NK-92 (cell line): Measurements from ENCODE around the gene PRDM15.

ENCODE experiments used
- DNase-seq: peaks from one replicate; lab custom pipeline; 2025; ENCODE audit not compliant: unreplicated experiment; lab: John Stamatoyannopoulos, UW

Gene PRDM15

GRCh38 chr21:41780337-41781049 is 98.7 kb downstream of the PRDM15 start:
- DNase-seq, result no peak

DNA sequence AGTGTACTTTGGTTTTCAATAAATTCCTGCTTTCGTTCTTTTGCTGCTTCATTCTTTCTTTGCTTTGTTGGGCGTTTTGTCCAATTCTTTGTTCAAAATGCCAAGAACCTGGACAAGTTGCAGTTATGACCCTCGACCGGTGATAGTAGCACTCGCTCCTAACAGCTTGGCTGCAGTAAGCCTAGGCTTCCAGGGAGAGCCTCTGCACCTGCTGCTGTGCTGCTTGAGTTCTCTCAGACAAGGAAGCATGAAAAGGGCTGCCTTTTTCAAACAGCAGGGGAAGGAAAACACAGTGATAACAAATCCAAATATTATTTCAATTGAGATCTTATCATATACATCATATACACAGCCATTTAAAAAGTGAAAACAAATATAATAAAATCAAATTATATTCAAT is 99.5 kb downstream of the PRDM15 start:
- no peak for DNase-seq

DNA sequence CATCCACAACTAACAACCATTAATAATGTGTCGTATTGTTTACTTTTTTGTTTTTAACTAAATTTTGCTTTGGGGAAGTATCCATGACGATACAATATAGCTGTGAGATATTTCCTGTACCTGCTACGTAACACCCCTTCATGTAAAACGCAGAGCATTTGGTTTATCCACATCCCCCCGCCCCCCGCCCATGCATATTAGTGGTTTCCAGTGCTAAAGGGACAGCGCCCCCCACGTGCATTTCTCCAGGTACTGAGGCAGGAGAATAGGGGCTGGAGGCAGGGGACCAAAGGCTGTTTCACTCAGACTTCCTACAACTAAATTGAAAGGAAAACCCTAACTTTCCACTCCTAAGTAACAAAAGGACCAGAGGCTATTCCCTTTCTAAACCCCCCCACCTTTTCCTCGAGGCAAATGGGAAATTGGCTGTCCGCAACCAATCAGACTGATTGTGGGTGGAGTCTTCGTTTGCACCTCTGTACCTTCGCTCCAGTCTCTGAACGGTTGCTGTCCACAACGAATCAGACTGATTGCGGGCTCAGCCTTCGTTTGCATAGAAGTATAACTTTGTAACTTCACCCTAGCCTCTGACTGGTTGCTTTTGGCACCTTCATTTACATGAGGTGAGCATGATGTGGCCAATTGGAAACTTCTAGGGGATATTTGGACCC is 100.1 kb downstream of the PRDM15 start:
- DNase-seq, result no peak

DNA sequence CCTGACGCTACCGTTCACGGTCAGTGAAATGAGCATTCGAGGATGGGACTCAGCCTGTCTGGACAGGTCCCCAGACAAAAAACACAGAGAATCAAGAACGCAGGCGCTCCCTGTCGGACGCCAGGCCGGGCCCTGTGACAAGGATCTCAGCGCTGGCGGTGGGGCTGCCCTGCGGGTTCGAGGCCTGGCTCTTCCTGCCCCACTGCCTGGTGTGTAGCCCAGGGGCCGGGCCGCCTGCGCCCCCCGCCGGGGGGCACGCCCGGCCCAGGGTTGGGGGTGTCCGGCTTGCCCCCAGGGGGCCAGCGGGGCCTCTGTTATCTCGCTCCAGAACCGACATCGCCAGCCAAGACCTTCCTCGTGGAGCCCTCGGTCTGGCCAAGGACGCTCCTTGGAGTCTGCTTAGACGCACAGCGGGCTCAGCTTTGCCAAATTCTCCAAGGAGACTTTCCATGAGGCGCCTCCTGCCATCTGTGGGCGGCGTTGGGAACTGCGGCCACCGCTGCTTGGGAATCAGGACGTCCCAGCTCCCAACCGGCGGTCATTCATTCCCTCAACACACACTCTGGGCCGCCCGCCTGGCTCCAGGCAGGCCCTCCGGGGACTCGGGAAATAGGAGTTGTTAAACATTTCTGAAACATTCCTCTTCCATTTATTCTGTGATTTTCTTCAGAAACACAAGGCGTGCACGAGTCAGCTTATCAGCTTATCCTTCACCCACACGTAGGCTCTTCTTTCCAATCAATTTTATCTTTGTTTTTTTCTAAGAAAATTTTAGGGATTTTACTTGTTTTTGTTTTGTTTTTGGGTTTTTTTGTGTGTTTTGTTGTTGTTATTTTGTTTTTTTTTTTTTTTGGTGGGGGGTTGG is 101.0 kb downstream of the PRDM15 start:
- DNase-seq, result no peak

GRCh38 chr21:41776778-41777177 is 102.4 kb downstream of the PRDM15 start:
- DNase-seq, result no peak

- no peak for DNase-seq
Observed at GRCh38 chr21:41775149-41775472, 104.0 kb downstream of the PRDM15 start.

- DNase-seq, result no peak
Observed at GRCh38 chr21:41774467-41775148, 104.5 kb downstream of the PRDM15 start.

GRCh38 chr21:41772351-41773080 is 106.6 kb downstream of the PRDM15 start:
- DNase-seq, result no peak

DNA sequence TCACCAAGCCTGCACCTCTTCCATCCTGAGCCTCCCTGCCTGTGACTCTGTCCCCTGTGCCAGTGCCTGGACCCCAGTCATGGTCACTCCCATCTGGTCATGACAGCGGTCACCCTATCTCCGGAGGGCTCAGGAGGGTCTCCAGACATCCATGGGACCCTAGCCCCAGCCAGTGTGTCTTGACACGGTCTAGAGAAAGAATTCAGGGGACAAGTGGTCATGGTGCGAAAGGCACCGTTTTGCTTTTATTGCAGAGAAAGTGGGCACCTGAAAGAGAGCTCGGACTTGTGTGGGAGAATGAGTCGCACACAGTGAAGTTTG is 107.6 kb downstream of the PRDM15 start:
- DNase-seq, result no peak

GRCh38 chr21:41770901-41771624 is 108.1 kb downstream of the PRDM15 start:
- no peak for DNase-seq

DNA sequence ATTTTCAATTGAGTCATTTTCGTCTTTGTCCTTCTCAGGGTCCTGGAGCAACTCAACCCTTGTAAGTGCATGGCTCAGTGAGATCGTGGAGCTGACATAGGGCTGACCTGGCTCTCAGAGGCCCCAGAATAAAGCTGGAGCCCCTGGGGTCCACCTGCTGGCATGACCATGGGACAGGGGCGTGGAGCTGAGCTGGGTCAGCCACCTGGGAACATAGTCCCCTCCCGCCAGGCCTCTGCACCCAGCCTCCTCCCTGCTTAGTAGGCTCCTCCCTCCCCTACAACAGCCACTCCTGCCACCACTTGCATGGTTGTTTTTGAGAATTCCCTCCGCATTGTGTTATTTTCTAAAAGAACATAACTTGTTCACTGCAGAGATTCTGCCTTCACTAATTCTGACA is 109.2 kb downstream of the PRDM15 start:
- DNase-seq, result no peak

GRCh38 chr21:41769521-41769920 is 109.6 kb downstream of the PRDM15 start:
- no peak for DNase-seq

- no peak for DNase-seq
Observed at GRCh38 chr21:41769111-41769510, 110.0 kb downstream of the PRDM15 start.

DNA sequence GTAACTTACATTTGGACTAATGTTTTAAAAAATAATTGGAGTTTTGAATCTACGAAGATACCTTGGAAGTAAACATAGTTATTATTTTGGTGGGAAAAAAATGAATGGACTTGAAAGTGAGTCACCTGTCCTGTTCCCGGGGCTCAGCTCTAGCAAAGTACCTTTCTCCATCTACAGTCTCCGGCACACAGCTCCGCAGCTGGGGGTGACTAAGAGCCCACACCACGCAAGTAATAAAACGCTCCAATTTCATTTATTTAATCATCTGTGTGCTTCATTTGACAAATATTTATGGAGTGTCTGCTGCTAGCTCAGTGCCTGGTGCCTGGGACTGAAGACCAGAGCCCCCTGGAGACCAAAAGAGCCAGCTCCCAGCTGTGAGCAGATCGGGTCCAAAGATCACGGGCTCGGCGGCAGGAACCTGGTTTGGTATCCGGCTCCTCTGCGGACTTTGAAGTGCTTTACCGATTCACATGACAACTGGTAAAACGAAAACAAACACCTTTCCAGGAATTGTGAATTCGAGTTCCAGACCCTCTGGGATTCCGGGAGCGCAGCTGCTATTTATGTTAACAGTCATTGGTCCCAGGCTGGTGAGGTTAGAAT is 110.6 kb downstream of the PRDM15 start:
- DNase-seq, result no peak

GRCh38 chr21:41767606-41768436 is 111.3 kb downstream of the PRDM15 start:
- no peak for DNase-seq

DNA sequence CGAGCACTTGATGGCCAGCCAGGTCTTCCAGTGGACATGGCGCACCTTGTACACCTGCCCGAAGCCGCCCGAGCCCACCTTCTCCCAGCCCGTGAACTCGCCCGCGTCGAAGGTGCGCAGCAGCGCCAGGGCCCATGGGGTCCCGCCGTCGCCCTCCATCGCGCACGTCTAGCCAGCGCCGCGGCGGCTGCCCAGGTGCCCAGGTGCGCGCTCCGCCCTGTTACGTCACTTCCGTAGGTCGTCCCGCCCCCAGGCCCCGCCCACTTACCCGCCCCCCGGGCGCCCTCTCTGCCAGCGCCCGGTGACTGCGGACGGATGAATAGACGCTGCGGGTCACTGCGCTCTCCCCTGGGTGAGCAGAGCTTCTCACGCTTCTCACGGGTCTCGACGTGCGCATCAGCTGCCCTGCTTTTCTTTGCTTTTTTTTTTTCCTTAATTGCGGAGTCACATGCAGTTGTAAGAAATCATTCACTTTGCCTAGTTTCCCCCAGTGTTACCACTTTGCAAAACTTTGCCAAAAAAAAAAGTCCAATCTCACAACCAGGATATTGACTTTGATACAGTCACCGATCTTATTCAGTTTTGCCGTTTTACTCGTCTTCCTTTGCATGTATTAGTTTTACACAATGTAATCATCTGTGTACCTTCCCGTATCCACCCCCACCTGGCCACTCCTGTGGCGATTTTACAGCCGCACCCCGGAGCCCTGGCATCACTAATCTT is 112.1 kb downstream of the PRDM15 start, which contains the start of gene RIPK4:
Gene RIPK4 (minus strand): TSS at position 170 of the 723 bp plus-strand sequence. CDS start 11 bp downstream, at position 159.
- no peak for DNase-seq

- no peak for DNase-seq
Observed at GRCh38 chr21:41765973-41766882, 112.9 kb downstream of the PRDM15 start.
